SK-N-SH (cell line): ENCODE measurements around the gene DDR1. TPM values are rescaled to one million over a fixed set of nuclear protein-coding genes. Genes with fewer than 3 reads are reported as not detected.

ENCODE experiments used
- CTCF ChIA-PET: fragments of 300-600, 350-600 bp; formaldehyde crosslinking; extraction: SDS; loops from one replicate; lab custom pipeline; 2021; lab: Yijun Ruan, JAX
- POLR2A ChIA-PET: fragments of 350-600 bp; sonication (Branson Sonifier 250); formaldehyde crosslinking; extraction: SDS; loops from one replicate; lab custom pipeline; 2020; ENCODE audit warnings: antibody characterized with exemption, inconsistent platforms; lab: Yijun Ruan, JAX
- DNase-seq: peaks from one replicate; pipeline ENCODE4 v3.0.0; 2012
- H2AFZ ChIP-seq: fragments of 200-600 bp; sonication (generic); 2 replicates; pipeline ENCODE4 v1.8.1; 2016; ENCODE audit warnings: antibody characterized with exemption, mild to moderate bottlenecking, low read depth
- H3F3A ChIP-seq: fragments of 200-600 bp; sonication (generic); replicated peaks from 2 replicates; pipeline ENCODE3; 2016; ENCODE audit warnings: antibody characterized with exemption, mild to moderate bottlenecking; ENCODE audit not compliant: insufficient read depth
- H3K27ac ChIP-seq, 2 experiments: fragments of 200-500 bp in 1 of 2; fragments of 200-600 bp in 1 of 2; sonication (Bioruptor generic) in 1 of 2; sonication (generic), shearing (Covaris generic) in 1 of 2; 2 replicates each; pipeline versions ENCODE4 v1.5.1 to v1.6.1; 2014 to 2016; ENCODE audit warnings: low read depth in 2 of 2, inconsistent platforms in 1 of 2, low read length in 1 of 2, mild to moderate bottlenecking in 1 of 2, mixed read lengths in 1 of 2
- H3K27me3 ChIP-seq: fragments of 200-600 bp; sonication (generic), shearing (Covaris generic); 2 replicates; pipeline ENCODE4 v1.6.1; 2016; ENCODE audit warnings: mixed run types; ENCODE audit not compliant: insufficient read depth
- H3K36me3 ChIP-seq, 2 experiments: fragments of 200-500 bp in 1 of 2; fragments of 200-600 bp in 1 of 2; sonication (Bioruptor generic) in 1 of 2; sonication (generic) in 1 of 2; replicated peaks in 1 of 2; 2 replicates each; pipeline versions ENCODE3 to v1.5.1; 2014 to 2016; ENCODE audit warnings: low read length in 1 of 2, mild to moderate bottlenecking in 1 of 2; ENCODE audit not compliant: insufficient read depth in 2 of 2, control insufficient read depth in 1 of 2
- H3K4me1 ChIP-seq, 2 experiments: fragments of 200-500 bp in 1 of 2; fragments of 200-600 bp in 1 of 2; sonication (Bioruptor generic) in 1 of 2; sonication (generic), shearing (Covaris generic) in 1 of 2; 2 replicates each; pipeline versions ENCODE4 v1.5.1 to v1.6.1; 2014 to 2016; ENCODE audit warnings: low read depth in 1 of 2, low read length in 1 of 2, mixed run types in 1 of 2; ENCODE audit not compliant: insufficient read depth in 2 of 2, control insufficient read depth in 1 of 2
- H3K4me2 ChIP-seq: fragments of 200-600 bp; sonication (generic), shearing (Covaris generic); 2 replicates; pipeline ENCODE4 v1.6.1; 2017; ENCODE audit warnings: mixed run types
- H3K4me3 ChIP-seq, 2 experiments: fragments of 200-500 bp in 1 of 2; fragments of 200-600 bp in 1 of 2; sonication (Bioruptor generic) in 1 of 2; sonication (generic), shearing (Covaris generic) in 1 of 2; 2 replicates each; pipeline versions ENCODE4 v1.5.1 to v1.8.1; 2014 to 2016; ENCODE audit warnings: low read depth in 2 of 2, inconsistent platforms in 1 of 2, low read length in 1 of 2, mild to moderate bottlenecking in 1 of 2, mixed read lengths in 1 of 2, moderate library complexity in 1 of 2
- H3K79me2 ChIP-seq: fragments of 200-600 bp; sonication (generic); 2 replicates; pipeline ENCODE4 v1.8.1; 2017; ENCODE audit warnings: mild to moderate bottlenecking; ENCODE audit not compliant: insufficient read depth
- H3K9ac ChIP-seq: fragments of 200-600 bp; sonication (generic); 2 replicates; pipeline ENCODE4 v1.6.1; 2017; ENCODE audit warnings: mixed run types
- H3K9me2 ChIP-seq: fragments of 200-600 bp; sonication (generic); 2 replicates; pipeline ENCODE4 v1.6.1; 2017; ENCODE audit warnings: mixed run types
- H3K9me3 ChIP-seq: fragments of 200-600 bp; sonication (generic); 2 replicates; pipeline ENCODE4 v1.6.1; 2017; ENCODE audit warnings: mixed run types, mild to moderate bottlenecking, moderate library complexity
- H4K20me1 ChIP-seq: fragments of 200-600 bp; sonication (generic); 2 replicates; pipeline ENCODE4 v1.6.1; 2017; ENCODE audit warnings: mild to moderate bottlenecking, mixed run types; ENCODE audit not compliant: insufficient read depth
- CTCF ChIP-seq: fragments of 200-600 bp; sonication (generic); IDR thresholded peaks from 2 replicates; pipeline ENCODE4 v1.6.1; 2017; ENCODE audit warnings: antibody characterized with exemption, mild to moderate bottlenecking, moderate library complexity
- ELF1 ChIP-seq: IDR thresholded peaks from 2 replicates; pipeline ENCODE4 v1.4.0; 2012
- FOXJ3 ChIP-seq: sonication (generic); formaldehyde crosslinking; IDR thresholded peaks from 2 replicates; pipeline ENCODE4 v1.5.1; 2020; ENCODE audit warnings: mild to moderate bottlenecking, missing genetic modification reagents
- FOXM1 ChIP-seq: IDR thresholded peaks from 2 replicates; pipeline ENCODE4 v1.4.0; 2012; ENCODE audit warnings: low read depth, mild to moderate bottlenecking
- GABPA ChIP-seq: IDR thresholded peaks from 2 replicates; pipeline ENCODE4 v1.4.0; 2012; ENCODE audit warnings: low read depth, mild to moderate bottlenecking
- IRF3 ChIP-seq: fragments of 150-350 bp; IDR thresholded peaks from 2 replicates; pipeline ENCODE4 v1.6.1; 2016; ENCODE audit warnings: mild to moderate bottlenecking, low read depth, low read length
- NFIC ChIP-seq: IDR thresholded peaks from 2 replicates; pipeline ENCODE4 v1.4.0; 2012; ENCODE audit warnings: borderline replicate concordance
- RCOR1 ChIP-seq: fragments of 150-350 bp; IDR thresholded peaks from 2 replicates; pipeline ENCODE4 v1.6.1; 2017; ENCODE audit warnings: antibody characterized with exemption, low read length
- RFX5 ChIP-seq: IDR thresholded peaks from 2 replicates; pipeline ENCODE4 v1.6.1; 2012; ENCODE audit warnings: mild to moderate bottlenecking, improper control_type of control experiment, low read length
- SIN3A ChIP-seq: IDR thresholded peaks from 2 replicates; pipeline ENCODE4 v1.6.1; 2012; ENCODE audit warnings: low read depth, mild to moderate bottlenecking, low read length, moderate library complexity, borderline replicate concordance
- SMC3 ChIP-seq: IDR thresholded peaks from 2 replicates; pipeline ENCODE4 v1.6.1; 2012; ENCODE audit warnings: low read depth, low read length, improper control_type of control experiment
- TEAD4 ChIP-seq: IDR thresholded peaks from 2 replicates; pipeline ENCODE4 v1.4.0; 2012; ENCODE audit warnings: mild to moderate bottlenecking, borderline replicate concordance; ENCODE audit not compliant: insufficient read depth
- USF1 ChIP-seq: IDR thresholded peaks from 2 replicates; pipeline ENCODE4 v1.4.0; 2012; ENCODE audit warnings: low read depth, borderline replicate concordance
- USF2 ChIP-seq: fragments of 150-350 bp; IDR thresholded peaks from 2 replicates; pipeline ENCODE4 v1.6.1; 2017; ENCODE audit warnings: antibody characterized with exemption, low read length, low read depth, borderline replicate concordance
- WGBS: methylation state at CpG from one replicate; pipeline ENCODE4 v1.1.6; 2017; ENCODE audit warnings: low lambda C conversion rate; 5-methylcytosine and 5-hydroxymethylcytosine counted together
- polyA plus RNA-seq, 3 experiments: library from polyadenylated mRNA; depleted of rRNA; stranded (reverse); fragments of >200 nt; gene quantifications; 2 replicates each; pipeline ENCODE4 v1.2.3, GENCODE V29; 2012

Gene DDR1
- polyA plus RNA-seq, 1 of the 3 experiments (the other 2 are of a cell fraction) = 52.8 TPM

GRCh38 chr6:30834646-30835045, 49.7 kb upstream of the DDR1 start:
- no peaks in the 10 kb centered on the region for H3K79me2 ChIP-seq
- no peak overlapping the region for H3K4me2 ChIP-seq
- no peak overlapping the region for H3K9ac ChIP-seq
- WGBS = 82% methylated on average over 3 of the region's 4 CpGs
- H3K27me3 ChIP-seq = no peaks in the 10 kb centered on the region
- no peaks in the 10 kb centered on the region for H4K20me1 ChIP-seq
- no peaks in the 10 kb centered on the region; a peak in 1 of 4 replicates for H3K4me1 ChIP-seq
- no peaks in the 10 kb centered on the region for H3K9me2 ChIP-seq
- TF ChIP-seq RCOR1 (no peak), NFIC (no peak), USF2 (no peak)
- H3K9me3 ChIP-seq = no peaks in the 10 kb centered on the region
- no peak overlapping the region for H2AFZ ChIP-seq
- ChIA-PET CTCF (interaction anchor here (0.9 to 4.5 kb wide), 6 partner anchors 13 to 245 kb away, joined by 3 to 26 read pairs (median 4); partner anchors contain the start of gene GTF2H4), POLR2A (no interaction called here)
- no peaks in the 10 kb centered on the region for H3K36me3 ChIP-seq
- peaks cover 6% of the 10 kb centered on the region for H3F3A ChIP-seq
- no peak for DNase-seq
- no peak overlapping the region for H3K27ac ChIP-seq
- H3K4me3 ChIP-seq = no peak overlapping the region

- no peaks in the 10 kb centered on the region for H3K9me3 ChIP-seq
- no peaks in the 10 kb centered on the region for H3K27me3 ChIP-seq
- POLR2A ChIA-PET = no interaction called here
- H3K36me3 ChIP-seq = no peaks in the 10 kb centered on the region
- no peaks in the 10 kb centered on the region for H3K9me2 ChIP-seq
- no peak overlapping the region for H3K9ac ChIP-seq
- H3K4me1 ChIP-seq = no peaks in the 10 kb centered on the region; a peak in 1 of 4 replicates
- peaks cover 6% of the 10 kb centered on the region for H3F3A ChIP-seq
- H3K4me3 ChIP-seq = no peak overlapping the region
- WGBS = no CpG with 5 or more reads among the region's 3 CpGs
- CTCF ChIA-PET = interaction anchor here (1.0 to 4.5 kb wide), 3 partner anchors 14 to 244 kb away, joined by 4 to 26 read pairs (median 6); no protein-coding TSS in a partner anchor
- TF ChIP-seq USF1 = no peak
- no peak for TF ChIP-seq RCOR1
- TF ChIP-seq IRF3 = no peak
- DNase-seq = no peak
- no peak overlapping the region for H2AFZ ChIP-seq
- H3K27ac ChIP-seq = no peak overlapping the region
- no peak overlapping the region for H3K4me2 ChIP-seq
- H4K20me1 ChIP-seq = no peaks in the 10 kb centered on the region
- no peaks in the 10 kb centered on the region for H3K79me2 ChIP-seq
Observed at GRCh38 chr6:30835576-30835975, 48.7 kb upstream of the DDR1 start.

- Histone ChIP-seq H2AFZ (no peak overlapping the region), H3K79me2 (no peaks in the 10 kb centered on the region), H3K9ac (no peak overlapping the region), H3K9me3 (no peaks in the 10 kb centered on the region), H3K4me3 (no peak overlapping the region), H3K4me1 (no peaks in the 10 kb centered on the region; a peak in 1 of 4 replicates), H3F3A (peaks cover 6% of the 10 kb centered on the region), H3K4me2 (no peak overlapping the region), H3K27me3 (no peaks in the 10 kb centered on the region), H3K36me3 (no peaks in the 10 kb centered on the region), H3K27ac (no peak overlapping the region), H3K9me2 (no peaks in the 10 kb centered on the region), H4K20me1 (no peaks in the 10 kb centered on the region)
- WGBS = 67% methylated on average over 1 of the region's 1 CpG
- TF ChIP-seq GABPA (no peak), FOXM1 (no peak), RFX5 (no peak), USF2 (no peak), FOXJ3 (CRISPR knock-in tag) (no peak), CTCF (no peak), SIN3A (no peak), NFIC (no peak), USF1 (no peak), ELF1 (no peak), RCOR1 (no peak), SMC3 (no peak), TEAD4 (no peak)
- DNase-seq = no peak
- CTCF ChIA-PET = interaction anchor here (0.8 to 2.1 kb wide), 7 partner anchors 8 to 251 kb away, joined by 3 to 11 read pairs (median 3); no protein-coding TSS in a partner anchor
- POLR2A ChIA-PET = no interaction called here
Observed at GRCh38 chr6:30836431-30836866, 47.9 kb upstream of the DDR1 start.
